ENCODE measurements around the gene CACNB2.
"Not testable (repeated sequence)": the region's sequence is repeated elsewhere in the genome, so short reads cannot be mapped to it uniquely, and the experiment has no call there.

Gene CACNB2

DNA sequence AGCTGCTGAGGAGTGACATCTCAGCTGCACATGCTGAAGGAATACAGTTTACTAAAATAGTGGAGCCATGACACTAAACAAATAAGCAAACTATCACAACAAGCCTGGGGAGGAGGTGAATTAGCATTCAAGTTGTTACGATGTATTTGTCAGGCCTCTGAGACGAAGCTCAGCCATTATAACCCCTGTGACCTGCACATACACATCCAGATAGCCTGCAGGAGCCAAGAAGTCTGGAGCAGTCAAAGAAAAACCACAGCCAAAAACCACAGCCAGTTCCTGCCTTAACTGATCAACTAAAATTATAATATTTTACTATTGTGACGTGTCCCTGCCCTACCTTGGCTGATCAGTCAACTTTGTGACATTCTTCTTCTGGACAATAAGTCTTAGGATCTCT lies 442.6 kb downstream of the CACNB2 start:
- Histone ChIP-seq H3K4me1 (ENCODE audit: control insufficient read depth in 1 of 2, insufficient read depth in 1 of 2, low read depth in 1 of 2, low read length in 1 of 2) (no peaks in the 10 kb centered on the region), H3K27me3 (no peaks in the 10 kb centered on the region), H3K27ac (no peak overlapping the region), H3K9me3 (no peaks in the 10 kb centered on the region), H3K4me3 (ENCODE audit: low read depth in 1 of 2, low read length in 1 of 2) (no peak overlapping the region), H3K36me3 (peaks cover 13% of the 10 kb centered on the region)
- TF ChIP-seq, protein P1, sequence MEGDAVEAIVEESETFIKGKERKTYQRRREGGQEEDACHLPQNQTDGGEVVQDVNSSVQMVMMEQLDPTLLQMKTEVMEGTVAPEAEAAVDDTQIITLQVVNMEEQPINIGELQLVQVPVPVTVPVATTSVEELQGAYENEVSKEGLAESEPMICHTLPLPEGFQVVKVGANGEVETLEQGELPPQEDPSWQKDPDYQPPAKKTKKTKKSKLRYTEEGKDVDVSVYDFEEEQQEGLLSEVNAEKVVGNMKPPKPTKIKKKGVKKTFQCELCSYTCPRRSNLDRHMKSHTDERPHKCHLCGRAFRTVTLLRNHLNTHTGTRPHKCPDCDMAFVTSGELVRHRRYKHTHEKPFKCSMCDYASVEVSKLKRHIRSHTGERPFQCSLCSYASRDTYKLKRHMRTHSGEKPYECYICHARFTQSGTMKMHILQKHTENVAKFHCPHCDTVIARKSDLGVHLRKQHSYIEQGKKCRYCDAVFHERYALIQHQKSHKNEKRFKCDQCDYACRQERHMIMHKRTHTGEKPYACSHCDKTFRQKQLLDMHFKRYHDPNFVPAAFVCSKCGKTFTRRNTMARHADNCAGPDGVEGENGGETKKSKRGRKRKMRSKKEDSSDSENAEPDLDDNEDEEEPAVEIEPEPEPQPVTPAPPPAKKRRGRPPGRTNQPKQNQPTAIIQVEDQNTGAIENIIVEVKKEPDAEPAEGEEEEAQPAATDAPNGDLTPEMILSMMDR (IDR thresholded peaks at IDR 0.05), result no peak

DNA sequence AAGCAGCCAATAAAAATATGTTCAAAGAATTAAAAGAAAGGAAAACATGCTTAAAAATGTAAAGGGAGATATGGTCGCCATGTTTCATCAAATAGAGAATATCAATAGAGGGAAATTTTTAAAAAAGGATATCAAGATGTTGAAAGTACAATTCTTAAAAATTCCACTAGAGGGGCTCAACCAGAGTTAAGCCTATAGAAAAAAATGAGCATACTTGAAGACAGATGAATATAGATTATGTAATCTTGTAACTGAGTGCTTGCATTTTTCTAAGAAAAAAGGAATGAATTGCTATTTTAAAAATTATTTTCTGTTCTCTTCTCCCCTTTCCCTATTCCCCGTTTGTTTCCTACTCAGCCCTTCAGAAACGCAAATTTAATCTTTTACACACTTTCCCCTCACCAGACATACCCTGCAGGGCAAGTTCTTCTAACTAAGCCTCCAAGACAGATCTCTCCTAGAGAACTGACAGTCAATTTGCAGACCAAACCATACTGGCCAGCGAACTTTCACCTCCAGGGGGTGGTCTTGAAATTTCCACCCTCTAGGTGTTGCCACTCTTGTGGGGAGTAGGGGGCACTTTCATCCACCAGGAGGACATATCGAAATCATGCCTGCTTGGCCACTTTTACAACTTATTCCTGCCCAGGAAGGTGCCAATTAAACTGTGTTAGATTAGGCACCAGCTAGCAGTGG lies 443.5 kb downstream of the CACNB2 start:
- peaks cover 13% of the 10 kb centered on the region for H3K36me3 ChIP-seq
- H3K4me1 ChIP-seq (ENCODE audit: control insufficient read depth in 1 of 2, insufficient read depth in 1 of 2, low read depth in 1 of 2, low read length in 1 of 2), result no peaks in the 10 kb centered on the region
- TF ChIP-seq, protein P1 (IDR thresholded peaks at IDR 0.05), result no peak
- H3K27ac ChIP-seq, result no peak overlapping the region
- H3K27me3 ChIP-seq, result no peaks in the 10 kb centered on the region
- H3K9me3 ChIP-seq, result no peaks in the 10 kb centered on the region
- H3K4me3 ChIP-seq (ENCODE audit: low read depth in 1 of 2, low read length in 1 of 2), result no peak overlapping the region

DNA sequence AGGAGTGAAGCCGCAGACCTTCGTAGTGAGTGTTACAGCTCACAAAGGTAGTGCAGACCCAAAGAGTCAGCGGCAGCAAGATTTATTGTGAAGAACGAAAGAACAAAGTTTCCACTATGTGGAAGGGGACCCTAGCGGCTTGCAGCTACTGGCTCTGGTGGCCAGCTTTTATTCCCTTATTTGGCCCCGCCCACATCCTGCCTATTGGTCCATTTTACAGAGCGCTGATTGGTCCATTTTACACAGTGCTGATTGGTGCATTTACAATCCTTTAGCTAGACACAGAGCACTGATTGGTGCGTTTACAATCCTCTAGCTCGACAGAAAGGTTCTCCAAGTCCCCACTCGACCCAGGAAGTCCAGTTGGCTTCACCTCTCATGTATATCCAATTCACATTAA lies 446.4 kb downstream of the CACNB2 start:
- not testable (repeated sequence) for H3K36me3 ChIP-seq; H3K27ac ChIP-seq; H3K9me3 ChIP-seq; H3K4me1 ChIP-seq (ENCODE audit: control insufficient read depth in 1 of 2, insufficient read depth in 1 of 2, low read depth in 1 of 2, low read length in 1 of 2); H3K4me3 ChIP-seq (ENCODE audit: low read depth in 1 of 2, low read length in 1 of 2); H3K27me3 ChIP-seq

DNA sequence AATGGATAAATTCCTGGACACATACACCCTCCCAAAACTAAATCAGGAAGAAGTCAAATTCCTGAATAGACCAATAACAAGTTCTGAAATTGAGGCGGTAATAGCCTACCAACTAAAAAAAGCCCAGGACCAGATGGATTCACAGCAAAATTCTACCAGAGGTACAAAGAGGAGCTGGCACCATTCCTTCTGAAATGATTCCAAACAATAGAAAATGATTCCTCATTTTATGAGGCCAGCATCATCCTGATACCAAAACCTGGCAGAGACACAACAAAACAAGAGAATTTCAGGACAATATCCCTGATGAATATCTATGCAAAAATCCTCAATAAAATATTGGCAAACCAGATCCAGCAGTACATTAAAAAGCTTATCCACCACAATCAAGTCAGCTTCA lies 450.9 kb downstream of the CACNB2 start:
- not testable (repeated sequence) for H3K9me3 ChIP-seq; H3K4me1 ChIP-seq (ENCODE audit: control insufficient read depth in 1 of 2, insufficient read depth in 1 of 2, low read depth in 1 of 2, low read length in 1 of 2); H3K27me3 ChIP-seq; H3K27ac ChIP-seq; H3K4me3 ChIP-seq (ENCODE audit: low read depth in 1 of 2, low read length in 1 of 2)
- H3K36me3 ChIP-seq, result peaks cover 11% of the 10 kb centered on the region
